AML-193 (cell line): Measurements from ENCODE around the gene KSR1.

ENCODE experiments used
- DNase-seq, 2 experiments: peaks; one replicate each; lab custom pipeline; 2025; lab: John Stamatoyannopoulos, UW

Gene KSR1

DNA sequence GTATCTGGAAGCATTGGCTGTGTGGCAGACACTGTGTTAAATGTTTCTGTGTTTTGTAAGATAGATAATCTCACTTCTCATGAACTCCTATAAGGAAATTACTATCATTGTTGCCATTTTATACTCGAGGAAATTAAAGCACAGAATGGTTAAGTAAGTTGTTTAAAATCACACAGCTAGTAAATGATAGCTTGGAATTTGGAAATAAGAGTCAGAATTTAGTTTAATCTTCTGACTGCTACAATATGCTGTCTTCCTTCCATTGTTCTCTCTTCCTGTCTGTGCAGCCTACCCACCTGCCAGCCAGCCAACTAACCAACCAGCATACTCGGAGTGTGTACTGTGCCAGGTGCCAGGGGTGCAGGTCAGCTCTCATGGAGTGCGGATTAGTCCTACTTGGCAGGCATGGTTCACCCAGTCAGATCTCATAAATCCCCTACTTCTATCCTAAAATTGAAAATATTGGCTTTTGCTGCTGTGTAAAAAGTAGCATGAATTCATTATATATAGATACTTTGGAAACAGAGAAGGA is 94.8 kb downstream of the KSR1 start:
- DNase-seq: no peak

DNA sequence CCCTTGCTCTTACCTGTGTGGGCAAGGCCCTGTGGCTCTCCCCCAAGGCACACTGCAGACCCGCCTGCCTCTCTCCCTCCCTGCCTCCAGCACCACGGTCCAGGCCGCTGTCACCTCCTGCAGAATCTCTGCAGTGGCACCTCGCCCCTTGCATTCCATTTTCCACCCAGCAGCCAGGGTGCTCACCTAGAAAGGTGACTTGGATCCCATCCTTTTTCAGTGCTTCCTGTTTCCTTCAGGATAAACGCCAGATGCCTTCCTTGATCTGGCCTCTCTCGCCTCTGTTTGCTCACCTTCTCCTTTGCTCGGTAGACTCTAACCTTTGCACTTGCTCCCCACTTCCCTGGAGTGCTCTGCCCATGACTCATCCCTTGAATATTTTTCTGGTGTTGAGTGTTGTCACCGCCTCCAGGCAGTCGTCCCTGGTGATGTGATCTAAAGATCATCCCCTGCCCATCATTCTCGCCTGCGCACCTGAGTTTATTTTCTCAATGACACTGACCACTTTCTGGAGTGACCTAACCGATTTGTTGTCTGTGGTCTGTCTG is 95.5 kb downstream of the KSR1 start:
- no peak for DNase-seq

DNA sequence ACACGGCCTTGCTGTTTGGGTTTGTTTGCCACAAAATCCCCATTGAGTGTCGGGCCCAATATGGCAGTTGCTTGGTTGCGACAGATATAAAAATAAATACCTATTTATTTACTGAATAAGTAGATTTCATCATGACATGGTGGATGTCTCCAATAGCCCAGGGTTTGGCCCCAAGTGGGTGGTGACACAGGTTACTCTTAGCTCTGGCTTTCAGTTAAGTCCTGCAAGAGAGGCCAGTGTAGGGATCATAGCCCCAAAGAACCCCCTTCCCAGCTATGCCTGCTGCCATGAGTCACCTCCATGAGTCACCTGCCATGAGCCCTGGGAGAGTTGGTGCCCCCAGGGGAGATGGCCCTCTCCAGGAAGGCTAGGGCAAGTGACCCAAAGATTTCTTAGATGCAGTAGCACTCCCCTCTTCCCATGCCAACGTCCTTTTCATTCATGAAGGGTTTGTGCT is 96.1 kb downstream of the KSR1 start:
- no peak for DNase-seq

DNA sequence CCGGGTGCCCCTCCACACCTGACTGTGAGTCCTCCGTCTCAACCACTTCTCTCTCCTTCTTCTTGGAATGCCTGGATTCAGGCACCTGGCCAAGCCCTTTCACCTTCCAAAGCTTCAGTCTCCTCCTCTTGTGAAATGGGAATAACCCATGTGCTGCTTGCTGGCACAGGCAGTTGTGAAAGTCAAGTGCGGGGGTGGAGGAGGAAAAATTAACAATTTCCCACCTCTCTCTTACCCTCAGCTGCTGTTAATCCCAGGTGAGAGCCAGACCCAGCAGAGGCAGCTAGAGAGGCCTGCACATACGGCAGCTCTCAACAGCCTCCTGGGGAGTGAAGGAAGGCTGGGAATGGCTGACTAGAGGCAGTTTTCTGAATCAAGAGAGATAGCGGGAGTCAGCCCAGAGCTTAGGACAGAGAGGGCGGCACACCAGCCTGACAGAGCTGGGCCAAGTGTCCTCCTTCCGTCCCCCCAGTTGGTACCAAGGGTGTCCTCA is 96.8 kb downstream of the KSR1 start:
- DNase-seq: no peak

DNA sequence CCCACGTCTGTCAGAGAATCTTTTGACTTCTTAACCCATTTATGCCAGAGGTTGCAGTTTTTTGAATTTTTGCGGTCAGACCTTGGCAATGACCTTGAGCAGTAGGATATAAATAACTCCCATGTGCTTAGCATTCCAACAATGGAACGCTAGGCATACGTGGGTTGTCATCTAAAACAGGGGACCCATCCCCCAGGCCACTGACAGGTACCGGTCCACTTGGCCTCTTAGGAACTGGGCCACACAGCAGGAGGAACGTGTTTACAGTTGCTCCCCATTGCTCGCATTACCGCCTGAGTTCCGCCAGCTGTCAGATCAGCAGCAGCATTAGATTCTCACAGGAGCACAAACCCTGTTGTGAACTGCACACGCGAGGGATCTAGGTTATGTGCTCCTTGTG is 97.9 kb downstream of the KSR1 start:
- DNase-seq: no peak

DNA sequence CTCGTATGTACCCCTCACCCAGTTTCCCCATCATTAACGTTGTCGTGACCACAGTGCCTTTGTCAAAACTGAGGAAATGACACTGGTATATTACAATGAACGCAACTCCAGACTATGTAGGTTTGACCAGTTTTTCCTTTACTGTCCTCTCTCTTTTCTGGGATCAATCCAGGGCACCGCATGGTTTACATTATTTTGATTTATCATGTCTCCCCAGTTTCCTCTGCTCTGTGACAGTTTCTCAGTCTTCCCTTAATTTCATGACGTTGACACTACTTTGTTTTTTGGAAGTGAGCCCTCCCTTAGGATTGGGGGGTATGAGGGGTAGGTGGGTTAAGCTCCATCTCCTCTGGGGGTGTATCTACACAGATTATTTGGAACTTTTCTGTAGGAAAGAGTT is 98.7 kb downstream of the KSR1 start:
- DNase-seq: no peak

DNA sequence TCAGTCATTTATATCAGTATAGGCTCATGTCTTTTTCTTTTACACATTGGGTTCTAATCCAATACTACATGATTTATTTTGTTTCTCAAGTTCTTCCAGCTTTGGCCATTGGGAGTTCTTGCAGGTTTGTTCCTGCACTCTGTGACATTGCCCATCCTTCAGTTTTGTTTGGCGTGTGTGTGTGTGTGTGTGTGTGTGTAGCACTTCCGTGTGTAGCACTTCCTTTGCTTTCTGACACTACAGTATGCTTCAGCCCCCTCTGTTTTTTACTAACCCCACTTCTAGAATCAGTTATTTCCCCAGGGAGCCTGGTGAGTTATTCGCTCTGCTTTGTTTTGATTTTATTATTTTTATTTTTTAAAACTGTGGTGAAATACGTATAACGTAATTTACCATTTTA is 99.1 kb downstream of the KSR1 start:
- DNase-seq: no peak

DNA sequence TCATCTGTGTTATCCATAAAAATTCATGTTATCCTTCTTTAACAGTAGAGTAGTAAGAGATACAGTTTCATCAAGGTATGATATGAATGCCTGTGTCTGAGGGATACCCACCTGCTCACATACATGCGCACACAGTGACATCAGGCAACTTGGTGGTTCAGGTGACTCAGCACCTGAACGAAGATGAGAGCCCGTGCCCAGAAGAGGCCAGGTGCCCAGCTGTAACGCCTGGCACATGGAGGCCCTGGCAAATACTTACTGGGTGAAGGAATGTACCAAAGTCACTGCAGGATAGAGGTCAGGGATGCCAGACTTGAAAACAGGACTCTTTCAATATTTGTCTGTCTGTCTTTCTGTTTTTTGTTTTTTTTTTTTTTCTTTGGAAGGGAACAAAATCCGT is 102.1 kb downstream of the KSR1 start:
- no peak for DNase-seq

DNA sequence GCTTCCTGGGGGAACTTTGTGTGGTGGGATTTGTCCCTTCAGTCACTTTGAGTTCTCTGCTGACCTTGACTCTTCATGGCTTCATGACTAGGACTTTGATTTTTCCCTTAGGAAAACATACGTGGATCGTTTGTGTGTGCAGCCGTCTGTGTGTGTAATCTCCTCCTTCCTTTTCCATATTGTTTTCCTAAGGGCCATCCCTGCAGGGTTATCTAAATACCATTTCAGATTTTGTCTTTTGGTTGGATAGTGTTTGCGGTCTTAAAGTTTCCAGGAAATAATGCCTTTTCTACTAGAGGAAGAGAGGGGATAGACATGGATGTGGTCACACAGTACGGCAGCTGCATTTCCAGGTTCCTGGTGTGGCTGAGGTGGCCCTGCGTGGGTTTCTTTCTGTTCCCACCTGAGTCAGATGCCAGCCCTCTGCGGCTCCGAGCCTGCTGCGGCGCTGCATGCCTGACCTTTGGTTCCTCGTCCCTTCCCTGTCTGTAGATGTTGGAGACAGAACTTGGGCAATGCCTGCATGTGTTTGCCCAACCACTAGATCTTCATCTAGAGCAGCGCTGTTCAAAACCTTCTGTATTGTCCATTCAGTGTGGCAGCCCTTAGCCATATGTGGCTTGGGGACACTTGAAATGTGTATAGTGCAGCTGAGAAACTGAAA is 102.7 kb downstream of the KSR1 start:
- no peak for DNase-seq

DNA sequence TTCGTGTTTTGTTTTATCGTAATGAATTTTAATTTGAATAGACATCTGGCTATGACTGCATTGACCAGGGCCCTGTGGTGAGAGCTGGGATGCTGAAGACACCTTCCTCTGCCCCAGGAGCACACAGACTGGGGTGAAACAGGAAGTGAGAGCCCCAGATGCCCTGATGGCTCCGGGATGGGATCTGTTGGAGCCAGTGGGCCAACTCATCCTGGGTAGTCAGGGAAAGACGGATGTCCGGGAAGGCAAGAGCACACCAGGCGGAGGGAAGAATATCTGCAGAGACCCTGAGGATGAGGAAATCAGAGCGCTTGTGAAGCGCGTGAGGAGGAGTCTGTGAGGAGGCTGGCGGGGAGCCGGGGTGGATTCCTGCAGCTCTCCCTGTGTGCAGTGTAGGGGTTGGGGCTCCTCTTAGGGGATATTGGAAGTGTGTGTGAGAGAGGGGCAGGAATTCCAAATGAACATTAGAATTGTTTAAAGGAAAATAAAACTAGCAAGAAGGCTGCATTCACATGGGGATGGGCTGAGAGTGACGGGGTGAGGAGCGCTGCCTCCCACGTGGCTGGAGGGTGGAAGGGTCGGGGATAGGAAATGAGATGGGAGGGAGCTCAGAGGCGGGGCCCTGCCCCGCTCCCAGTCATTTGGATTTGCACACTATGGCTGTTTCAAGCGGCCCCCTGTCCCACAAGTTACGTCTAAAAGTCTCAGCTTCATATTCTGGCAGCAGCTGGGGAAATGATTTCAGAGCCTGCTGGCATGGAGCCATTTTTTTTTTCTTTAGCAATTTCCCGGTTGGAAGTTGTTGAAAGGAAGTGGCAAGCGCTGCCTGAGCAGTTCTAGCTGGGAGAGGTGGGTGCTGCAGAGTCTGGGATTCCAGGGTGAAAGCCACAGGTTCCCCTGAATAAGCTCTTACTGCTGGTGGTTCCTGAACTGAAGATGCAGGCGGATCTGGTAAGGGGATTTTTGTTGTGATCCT is 103.5 kb downstream of the KSR1 start:
- no peak for DNase-seq

DNA sequence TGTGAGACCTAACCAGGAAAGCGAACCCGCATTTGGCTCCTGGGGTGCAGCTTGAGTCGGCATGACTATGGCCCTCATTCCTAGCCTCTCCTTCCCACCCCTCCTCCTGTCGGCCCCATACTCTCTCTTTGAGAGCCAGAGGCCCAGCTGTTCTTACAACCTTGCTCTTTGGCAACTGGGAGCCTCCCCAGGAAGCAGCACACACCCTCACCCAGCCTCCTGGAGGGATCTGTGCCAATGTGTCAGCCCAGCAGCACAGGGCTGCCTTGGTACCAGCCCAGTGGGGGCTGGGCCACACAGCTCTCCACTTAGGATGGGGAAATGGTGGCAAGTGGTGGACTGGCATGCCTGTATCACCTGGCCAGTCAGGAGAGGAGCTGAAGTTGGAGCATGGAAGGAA is 104.4 kb downstream of the KSR1 start:
- no peak for DNase-seq

DNA sequence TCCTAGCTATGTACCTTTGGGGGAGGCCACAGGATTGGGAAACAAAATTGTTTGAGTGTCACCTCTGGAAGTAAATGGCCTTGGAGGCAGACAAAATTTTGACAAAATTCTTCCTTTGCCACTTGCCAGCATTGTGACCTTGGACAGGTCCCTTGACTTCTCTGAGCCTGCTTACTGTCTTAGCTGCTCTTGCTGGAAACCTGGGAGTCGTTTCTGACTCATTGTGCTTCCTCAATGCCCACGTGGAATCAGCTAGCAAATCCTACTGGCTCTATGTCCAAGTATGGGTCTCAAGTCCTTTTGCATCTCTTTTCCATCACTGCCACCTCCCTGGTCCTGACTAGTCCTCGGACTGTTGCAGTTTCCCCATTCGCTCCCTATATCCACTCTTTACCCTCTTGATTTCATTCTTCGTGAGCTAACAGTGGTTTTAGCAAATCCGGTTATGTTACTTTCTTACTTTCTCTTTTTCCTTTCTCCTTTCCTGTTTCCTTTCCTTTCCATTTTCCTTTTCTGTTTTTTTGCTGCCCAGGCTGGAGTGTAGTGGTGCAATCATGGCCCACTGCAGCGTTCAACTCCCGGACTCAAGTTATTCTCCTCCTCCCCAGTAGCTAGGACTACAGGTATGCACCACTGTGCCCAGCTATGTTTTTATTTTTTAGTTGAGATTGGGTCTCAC is 106.7 kb downstream of the KSR1 start:
- DNase-seq: no peak

DNA sequence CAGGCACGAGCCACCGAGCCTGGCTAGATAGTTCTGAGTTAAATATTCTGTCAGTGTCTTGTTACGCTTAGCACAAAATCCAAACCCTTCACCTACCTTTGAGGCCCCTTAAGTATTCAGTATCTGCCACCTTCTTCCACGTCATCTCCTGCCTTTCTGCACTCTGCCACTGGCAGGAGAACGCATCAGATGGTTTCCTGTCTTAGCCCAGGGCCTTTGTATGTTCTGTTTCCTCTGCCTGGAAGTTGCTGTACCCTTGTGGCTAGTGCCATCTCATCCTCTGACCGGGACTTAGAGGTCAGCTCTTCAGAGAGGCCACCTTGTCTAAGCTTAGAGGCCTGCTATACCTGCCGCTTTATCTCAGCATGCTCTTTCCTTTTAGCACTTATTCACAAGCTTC is 107.3 kb downstream of the KSR1 start:
- peak in 1 of 2 experiments; percentile 14 for DNase-seq

DNA sequence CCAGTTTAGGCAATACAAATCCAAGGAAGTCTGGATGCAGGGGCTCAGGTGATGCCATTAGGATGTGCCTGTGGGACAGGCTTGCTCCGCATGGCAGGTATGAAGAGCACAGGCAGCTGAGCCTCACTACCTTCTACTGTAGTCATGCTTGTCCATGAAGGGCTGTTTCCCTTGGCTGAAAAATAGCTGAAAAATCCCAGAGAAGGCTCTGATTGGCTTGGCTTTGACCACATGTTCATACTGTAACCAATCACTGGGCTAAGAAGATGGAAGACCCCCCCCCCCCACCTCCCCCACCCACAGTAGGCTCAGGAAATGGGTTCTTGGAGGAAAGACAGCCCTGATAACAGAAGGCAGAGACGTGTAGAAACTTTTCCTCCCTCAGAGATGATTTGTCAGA is 108.2 kb downstream of the KSR1 start:
- no peak for DNase-seq

DNA sequence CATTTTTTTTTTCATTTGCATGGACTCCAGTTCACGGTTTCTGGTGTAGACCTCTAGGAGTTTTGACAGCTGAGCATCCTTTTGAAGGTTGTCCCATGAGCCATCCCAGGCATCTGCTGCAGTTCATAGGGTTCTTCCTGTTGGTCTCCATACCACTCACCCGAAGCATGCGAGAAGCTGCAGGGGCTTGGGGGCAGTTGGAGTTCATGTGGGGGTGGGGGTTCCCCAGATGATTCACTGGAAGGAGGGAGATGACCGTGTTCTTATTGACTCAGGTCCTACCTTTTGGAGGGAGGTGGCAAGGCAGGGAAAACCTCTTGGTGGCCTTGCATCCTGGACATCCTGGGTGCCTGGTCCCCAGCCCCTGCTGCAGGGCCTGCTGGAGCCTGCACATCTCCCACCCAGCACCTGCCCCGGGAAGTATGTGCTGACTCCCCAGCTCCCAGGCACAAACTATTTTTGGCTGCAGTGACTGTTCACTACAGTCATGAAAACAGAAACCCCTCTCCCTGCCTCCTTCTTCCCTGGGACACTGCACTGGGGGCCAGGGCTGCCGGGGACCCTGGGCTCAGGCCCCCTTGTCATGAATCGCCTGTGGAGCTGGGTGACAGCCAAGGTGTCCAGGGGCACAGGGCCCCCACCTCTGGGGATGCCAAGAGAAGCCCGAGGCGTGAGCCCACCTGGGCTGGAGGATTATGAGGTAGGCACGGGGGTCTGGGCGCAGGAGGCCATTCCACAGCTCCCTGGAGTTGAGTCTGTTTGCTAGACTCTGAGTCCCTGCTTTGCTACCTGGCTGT is 109.8 kb downstream of the KSR1 start:
- no peak for DNase-seq

DNA sequence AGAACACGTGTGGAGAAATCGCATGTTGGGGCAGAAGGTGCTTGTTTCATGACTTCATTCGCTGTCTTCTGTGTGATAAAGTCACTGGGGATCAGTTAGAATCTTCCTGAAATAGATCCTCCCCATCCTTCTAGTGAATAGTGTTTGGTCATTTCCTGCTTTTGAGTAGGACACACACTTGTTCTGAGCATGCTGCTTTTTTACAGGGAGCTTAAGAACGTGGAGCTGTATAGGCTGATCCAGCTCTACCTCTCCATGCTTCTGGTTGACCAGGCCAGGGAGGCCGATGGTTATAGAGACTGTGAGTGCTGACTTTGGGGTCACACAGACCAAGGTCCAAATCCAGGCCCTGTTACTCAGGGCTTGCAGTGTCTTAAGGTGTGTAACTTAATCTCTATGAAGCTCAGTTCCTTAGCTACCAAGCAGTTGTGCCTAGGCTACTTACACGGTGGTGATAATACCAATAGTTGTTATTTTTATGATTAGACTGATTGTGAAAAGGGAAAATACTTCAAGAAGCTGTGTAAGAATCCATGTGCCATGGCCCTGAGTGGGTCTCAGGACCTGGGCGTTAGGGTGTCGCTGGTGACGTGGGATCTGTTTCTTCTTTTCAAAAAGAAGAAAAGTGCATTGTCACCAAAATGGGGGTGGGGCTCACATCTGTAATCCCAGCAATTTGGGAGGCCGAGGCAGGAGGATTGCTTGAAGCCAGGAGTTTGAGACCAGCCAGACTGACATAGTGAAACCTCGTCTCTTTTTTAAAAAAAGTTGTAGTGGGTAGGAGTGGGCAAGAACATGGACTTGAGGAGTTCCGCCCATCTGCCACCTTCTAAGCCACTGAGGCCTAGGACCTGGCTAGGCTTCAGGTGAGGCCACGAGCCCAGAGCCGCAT is 110.7 kb downstream of the KSR1 start:
- DNase-seq: no peak

DNA sequence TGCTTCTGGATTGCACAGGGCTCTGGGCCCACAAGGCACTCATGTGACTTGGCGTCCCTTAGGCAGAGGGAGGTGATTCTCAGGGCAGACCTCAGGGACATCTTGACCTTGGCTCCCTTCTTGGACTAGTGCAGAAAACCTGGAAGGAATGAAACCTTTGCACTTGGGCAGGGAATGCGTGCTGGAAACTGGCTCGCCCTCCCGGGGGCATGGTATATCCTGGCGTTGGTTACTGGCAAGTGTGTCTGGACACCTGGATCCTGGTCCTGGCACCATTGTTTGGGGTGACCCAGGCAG is 111.3 kb downstream of the KSR1 start:
- DNase-seq: no peak

DNA sequence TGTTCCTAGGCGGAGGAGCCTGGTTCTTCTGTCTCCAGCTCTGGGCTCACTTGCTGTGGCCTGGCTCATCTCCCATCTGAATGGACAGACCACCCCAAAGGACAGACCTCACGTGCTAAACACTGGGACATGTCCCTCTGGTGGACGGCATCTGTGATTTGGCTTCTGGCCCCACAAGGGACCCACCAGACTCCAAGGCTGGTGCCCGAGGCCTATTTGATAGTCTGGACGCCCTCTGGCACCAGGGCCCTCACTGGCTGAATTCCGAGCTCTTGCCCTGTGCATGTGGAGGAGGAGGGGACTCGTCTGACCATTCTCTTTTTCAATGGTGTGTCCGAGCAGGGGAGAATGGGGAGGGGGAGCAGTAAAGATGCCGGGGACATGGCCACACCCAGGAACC is 112.0 kb downstream of the KSR1 start:
- no peak for DNase-seq

DNA sequence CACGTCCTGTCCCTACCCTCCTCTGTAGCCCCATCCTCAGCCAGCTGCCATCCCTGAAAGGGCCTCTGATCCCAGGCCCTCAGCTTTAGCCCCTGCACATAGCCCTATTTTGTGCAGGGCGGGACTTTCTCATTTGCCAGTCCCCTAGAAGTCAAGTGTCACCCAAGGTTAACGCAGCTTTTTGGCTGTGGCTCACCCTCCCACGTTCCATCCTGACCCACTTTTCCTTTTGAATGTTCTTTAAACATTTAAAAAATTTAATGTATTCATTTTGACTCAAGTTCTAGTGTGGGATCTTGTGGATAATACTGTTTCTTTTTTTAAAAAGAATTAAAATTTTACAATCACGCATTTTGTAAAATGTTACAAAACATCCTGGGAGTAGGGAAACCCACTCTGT is 112.6 kb downstream of the KSR1 start:
- no peak for DNase-seq

DNA sequence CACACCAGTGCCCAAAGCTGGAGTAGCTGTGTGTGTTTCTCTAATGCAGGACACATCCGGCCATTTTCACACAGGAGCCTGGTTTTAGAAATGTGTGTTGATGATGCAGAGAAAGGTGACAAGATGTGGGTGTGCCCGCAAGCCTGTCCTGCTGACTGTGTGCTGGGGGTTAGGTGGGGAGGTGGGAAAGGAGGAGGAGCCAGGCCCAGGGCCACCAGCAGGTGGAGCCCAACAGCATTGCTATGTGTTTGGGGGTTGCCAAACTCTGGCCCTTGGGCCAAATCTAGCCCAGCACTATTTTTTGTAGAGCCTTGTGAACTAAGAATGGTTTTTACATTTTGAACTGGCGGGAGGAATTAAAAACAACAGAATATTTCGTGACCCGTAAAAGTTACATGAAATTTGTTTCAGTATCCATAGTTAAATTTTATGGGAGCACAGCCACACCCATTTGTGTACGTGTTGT is 113.0 kb downstream of the KSR1 start:
- DNase-seq: peak; percentile 11 to 12
